Hypothalamus (tissue), 51 donors: ENCODE data around the gene CLEC4C.
"Not testable (repeated sequence)": the region's sequence is repeated elsewhere in the genome, so short reads cannot be mapped to it uniquely, and the experiment has no call there.

Experiments
- DNase-seq, 51 donors: peaks; one replicate each; lab custom pipeline; 2025; lab: John Stamatoyannopoulos, UW

CLEC4C gene

GRCh38 chr12:7747246-7747645, at the start of gene CLEC4C:
Gene CLEC4C, minus strand, starts transcription at chr12:7747375. Its CDS starts 27 bp downstream, at chr12:7747348.
- DNase-seq: no peak

DNA sequence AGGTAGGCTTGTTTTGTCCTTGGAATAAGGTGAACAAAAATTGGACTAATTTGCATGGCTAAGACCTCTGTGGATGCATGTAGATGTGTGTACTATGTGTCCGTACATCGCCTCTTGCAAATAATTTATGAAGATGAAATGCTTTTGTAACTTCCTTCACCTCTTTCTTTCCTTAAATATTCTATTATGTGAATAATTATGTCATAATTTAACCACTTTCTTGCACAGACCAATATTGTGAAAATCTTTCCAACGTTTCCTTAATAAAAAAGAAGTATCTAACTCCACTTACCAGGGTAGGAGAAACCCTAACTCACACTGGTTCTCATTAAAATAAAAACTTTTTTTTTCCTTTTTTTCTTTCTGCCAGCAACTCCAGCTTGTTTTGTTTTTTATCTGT, 46.0 kb upstream of the CLEC4C start:
- no peak for DNase-seq

DNA sequence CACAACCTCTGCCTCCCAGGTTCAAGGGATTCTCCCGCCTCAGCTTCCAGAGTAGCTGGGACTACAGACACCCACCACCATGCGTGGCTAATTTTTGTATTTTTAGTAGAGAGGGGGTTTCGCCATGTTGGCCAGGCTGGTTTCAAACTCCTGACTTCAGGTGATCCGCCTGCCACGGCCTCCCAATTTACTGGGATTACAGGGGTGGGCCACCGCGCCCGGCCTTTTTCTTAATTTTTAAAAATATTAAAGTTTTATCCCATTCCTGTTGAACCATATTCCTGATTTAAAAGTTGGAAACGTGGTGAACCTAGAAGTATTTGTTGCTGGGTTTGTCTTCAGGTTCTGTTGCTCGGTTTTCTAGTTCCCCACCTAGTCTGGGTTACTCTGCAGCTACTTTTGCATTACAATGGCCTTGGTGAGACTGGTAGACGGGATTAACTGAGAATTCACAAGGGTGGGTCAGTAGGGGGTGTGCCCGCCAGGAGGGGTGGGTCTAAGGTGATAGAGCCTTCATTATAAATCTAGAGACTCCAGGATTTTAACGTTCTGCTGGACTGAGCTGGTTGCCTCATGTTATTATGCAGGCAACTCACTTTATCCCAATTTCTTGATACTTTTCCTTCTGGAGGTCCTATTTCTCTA, 41.8 kb upstream of the CLEC4C start, which contains the start of gene NANOG:
NANOG (plus strand) TSS at position 519 of the 645 bp plus-strand sequence. CDS start 213 bp downstream, outside the sequence.
- not testable (repeated sequence) for DNase-seq

- no peak for DNase-seq
Measured at GRCh38 chr12:7788294-7788660, 41.1 kb upstream of the CLEC4C start.

DNA sequence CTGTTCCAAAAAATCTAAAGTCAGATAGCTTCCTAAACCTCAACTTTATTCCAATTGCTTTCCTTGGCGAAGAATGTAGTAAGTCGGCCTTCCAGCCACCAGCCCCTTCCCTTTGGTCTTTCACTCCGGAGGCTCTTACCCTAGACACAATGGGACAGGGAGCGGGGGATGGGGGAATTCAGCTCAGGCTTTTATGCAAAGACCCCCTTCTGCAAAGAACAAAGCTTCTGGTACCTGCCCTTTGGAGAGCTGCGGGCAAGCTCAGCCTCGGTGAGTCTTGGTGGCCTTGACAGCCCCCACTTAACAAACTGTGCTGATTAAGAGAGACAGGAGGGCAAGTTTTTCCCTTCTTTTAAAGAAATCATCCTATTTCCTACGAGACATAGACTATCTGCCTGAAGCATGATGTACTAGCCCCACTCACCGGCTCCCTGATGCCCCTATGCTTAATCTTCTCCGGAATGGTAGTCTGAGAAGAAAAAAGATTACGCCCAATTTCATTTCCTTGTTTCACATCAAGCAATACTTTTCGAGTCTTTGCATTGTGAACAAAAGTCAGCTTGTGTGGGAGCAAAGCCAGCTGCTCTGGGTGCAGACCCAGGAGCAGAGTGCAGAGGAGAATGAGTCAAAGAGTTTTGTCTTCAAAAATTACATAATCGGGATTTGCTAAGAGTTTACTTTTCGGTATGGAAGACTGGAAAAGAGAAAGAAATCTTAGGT, 40.6 kb upstream of the CLEC4C start:
- no peak for DNase-seq

DNA sequence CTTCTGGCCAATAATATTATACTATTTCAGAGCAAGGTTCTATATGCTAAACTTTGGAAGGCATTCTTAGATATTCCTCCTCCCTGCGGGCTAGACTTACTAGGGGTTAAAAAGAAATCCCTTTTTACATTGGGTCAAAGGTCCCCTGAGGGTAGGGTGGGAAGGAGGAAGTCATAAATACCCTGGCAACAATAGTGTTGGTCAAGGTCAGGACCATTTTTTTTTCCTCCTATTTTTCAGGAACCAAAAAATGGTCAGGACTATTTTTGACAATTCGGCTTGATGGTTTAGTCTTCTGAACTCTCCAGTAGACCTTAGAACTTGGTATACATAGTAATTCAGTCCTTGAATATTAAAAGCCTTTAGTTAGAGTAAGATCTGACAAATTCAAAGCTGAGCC, 37.5 kb upstream of the CLEC4C start:
- no peak for DNase-seq

GRCh38 chr12:7783433-7783832, 36.3 kb upstream of the CLEC4C start:
- DNase-seq: not testable (repeated sequence)

DNA sequence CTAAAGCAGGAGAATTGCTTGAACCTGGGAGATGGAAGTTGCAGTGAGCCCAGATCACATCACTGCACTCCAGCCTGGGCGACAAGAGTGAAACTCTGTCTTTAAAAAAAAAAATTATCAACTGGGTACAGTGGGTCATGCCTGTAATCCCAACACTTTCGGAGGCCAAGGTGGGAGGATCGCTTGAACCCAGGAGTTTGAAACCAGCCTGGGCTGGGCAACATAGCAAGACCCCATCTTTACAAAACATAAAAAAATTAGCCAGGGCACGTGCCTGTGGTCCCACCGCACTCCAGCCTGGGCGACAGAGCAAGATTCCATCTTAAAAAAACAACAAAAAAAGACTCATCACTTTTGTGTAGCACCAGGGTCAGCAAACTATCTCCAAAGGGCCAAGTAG, 34.9 kb upstream of the CLEC4C start:
- no peak for DNase-seq

DNA sequence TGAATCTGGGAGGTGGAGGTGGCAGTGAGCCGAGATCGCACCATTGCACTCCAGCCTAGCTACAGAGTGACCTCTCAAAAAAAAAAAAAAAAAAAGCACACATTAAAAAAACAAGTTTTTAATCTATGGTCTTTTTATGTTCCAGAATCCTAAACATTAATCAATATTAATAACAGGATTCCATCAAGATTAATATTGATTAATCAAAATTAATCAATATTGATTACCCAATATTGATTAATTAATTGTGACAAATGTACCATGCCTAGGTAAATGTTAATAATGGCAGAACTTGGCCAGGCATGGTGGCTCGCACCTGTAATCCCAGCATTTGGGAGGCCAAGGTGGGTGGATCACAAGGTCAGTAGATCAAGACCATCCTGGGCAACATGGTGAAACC, 34.1 kb upstream of the CLEC4C start:
- no peak for DNase-seq

DNA sequence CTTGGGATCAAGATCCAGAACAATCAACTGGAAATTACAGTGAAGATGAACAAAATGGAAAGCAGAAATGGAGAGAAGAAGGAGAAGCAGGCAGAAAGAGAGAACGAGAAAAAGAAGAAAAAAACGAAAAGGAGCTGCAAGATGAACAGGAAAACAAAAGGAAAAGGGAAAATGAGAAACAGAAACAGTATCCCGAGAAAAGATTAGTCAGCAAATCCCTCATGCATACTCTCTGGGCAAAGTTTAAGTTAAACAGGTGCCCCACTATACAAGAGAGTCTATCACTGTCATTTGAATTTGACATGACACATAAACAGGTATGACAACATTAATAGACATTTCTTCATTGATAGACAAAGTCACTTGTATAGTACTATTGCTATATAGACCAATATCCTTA, 22.8 kb upstream of the CLEC4C start:
- no peak for DNase-seq

GRCh38 chr12:7758766-7759140, 11.6 kb upstream of the CLEC4C start:
- DNase-seq: no peak

DNA sequence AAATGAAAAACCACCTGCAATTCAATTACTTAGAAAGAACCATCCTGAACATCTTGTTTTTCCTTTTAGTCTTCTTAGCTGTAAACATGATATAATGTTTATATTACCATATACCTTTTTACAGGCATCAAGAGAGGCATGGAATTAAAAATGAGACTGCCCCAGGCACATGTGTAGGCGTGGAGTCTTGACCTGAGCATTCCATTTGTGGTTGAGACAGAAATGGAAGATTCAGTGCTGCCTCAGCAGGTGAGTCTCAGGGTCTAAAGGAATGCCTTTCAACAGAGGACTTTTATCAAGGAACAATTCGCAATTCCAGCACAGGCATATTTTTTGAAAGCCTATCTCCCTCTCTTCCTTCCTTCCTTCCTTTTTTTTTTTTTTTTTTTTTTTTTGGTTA, 9.8 kb upstream of the CLEC4C start:
- DNase-seq: no peak

GRCh38 chr12:7755668-7756067, 8.5 kb upstream of the CLEC4C start:
- not testable (repeated sequence) for DNase-seq

DNA sequence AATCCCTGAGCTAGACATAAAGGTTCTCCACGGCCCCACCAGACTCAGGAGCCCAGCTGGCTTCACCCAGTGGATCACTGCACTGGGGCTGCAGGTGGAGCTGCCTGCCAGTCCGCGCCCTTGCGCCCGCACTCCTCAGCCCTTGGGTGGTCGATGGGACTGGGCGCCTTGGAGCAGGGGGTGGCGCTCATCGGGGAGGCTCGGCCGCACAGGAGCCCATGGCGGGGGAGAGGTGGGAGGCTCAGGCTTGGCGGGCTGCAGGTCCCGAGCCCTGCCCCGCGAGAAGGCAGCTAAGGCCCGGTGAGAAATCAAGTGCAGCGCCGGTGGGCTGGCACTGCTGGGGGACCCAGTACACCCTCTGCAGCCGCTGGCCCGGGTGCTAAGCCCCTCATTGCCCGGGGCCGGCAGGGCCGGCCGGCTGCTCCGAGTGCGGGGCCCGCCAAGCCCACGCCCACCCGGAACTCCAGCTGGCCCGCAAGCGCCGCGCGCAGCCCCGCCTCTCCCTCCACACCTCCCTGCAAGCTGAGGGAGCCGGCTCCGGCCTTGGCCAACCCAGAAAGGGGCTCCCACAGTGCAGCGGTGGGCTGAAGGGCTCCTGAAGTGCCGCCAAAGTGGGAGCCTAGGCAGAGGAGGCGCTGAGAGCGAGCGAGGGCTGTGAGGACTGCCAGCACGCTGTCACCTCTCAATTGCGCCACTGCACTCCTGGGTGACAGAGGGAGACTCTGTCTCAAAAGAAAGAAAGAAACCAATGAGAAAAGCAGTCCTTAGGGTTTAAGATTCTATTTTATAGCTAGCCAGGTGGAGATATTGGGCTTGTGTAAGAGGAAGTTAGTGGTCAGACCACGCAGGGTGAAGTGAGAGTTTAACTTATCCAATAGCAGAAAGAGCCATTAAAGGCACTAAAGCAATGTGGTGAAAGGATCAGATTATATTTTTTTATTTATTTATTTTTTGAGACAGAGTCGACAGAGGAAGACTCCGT, 5.1 kb upstream of the CLEC4C start:
- DNase-seq: not testable (repeated sequence)

- no peak for DNase-seq
Measured at GRCh38 chr12:7751394-7751793, 4.2 kb upstream of the CLEC4C start.

DNA sequence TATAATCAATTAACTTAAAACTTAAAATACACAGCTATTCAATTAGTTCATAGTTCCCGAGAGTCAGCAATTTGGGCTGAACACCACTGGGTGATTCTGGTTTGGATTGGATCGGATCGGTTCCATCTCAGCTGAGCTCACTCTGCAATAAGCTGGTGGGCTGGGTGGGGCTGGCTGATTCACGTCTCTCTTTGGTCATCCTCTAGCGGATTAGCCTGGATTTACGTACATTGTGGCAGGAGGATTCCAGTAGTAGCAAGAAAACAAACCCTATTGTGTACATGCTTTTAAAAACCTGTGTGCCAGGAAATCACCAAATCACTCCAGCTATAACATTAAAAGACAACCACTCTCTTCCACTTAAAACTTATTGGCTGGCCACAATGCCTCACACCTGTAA, 3.2 kb upstream of the CLEC4C start:
- DNase-seq: no peak

DNA sequence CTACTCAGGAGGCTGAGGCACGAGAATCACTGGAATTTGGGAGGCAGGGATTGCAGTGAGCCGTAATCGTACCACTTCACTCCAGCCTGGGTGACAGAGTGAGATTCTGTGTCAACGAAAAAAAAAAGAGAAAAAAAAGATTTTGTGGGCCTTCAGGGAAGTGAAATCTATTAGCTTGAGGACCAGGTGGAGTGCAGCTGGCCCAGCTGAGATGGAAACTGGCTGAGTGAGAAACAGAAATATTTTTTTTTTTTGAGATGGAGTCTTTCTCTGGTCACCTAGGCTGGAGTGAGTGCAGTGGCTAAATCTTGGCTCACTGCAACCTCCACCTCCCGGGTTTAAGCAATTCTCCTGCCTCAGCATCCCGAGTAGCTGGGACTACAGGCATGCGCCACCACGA, 2.3 kb upstream of the CLEC4C start:
- no peak for DNase-seq

- no peak for DNase-seq
Measured at GRCh38 chr12:7748852-7749251, 1.7 kb upstream of the CLEC4C start.

DNA sequence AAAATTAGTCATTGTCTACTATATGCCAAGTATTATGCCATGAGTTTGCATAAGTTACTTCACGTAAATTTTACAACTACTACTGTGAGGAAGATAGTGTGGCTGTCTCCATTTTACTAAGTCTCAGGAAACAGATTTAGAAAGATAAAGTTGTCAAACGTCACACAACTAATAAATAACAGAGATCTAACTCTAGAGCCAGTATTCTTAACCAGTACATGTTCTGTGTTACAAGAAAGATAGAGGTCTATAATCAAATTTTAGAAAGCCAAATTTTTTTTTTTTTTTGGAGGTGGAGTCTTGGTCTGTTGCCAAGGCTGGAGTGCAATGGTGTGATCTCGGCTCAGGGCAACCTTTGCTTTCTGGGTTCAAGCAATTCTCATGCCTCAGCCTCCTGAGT, 14.2 kb downstream of the CLEC4C start:
- DNase-seq: no peak

- DNase-seq: no peak
Measured at GRCh38 chr12:7731486-7731885, 15.7 kb downstream of the CLEC4C start.

GRCh38 chr12:7730984-7731383, 16.2 kb downstream of the CLEC4C start:
- DNase-seq: not testable (repeated sequence)
